DMS53 (cell line): ENCODE measurements around the gene FBXL16.

ENCODE experiments used
- DNase-seq: peaks from one replicate; lab custom pipeline; 2025; lab: John Stamatoyannopoulos, UW

The FBXL16 gene

DNA sequence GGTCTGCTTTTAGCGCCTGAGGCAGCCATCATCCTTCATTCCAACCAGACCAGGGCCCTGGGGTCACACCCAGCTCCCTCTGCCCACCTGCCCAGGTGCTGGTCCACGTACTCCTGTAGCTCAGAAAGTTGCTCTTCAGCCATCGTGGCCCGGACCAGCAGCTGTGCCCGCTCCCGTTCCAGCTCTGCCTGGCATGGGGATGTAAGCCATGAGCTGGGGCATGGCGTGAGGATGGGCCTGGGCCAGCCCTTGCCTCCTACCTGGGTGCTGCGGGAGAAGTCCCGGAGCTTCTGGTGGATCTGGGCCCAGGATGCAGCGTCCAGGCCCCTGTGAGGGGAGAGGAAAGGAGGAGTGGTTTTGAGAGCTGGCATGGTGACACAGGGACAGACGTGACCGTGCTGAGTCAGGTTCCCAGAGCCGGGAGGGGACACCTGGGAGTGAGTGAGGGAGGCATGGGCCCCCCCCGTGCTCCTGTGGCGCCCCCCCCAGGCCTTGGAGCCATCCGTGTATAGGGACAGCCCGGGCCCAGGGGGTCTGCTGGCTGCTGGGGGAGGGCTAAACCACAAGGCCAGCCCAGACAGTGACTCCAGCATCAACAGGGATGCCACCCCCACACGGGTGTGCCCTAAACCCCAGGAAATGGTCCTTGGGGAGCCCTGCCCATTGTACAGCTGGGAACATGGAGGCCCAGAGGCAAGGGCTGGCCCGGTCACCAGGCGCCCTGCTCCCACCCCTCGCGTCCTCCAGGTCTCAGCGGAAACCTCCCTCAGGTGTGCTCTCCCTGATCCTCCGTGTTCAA is 17.4 kb upstream of the FBXL16 start:
- DNase-seq = no peak

DNA sequence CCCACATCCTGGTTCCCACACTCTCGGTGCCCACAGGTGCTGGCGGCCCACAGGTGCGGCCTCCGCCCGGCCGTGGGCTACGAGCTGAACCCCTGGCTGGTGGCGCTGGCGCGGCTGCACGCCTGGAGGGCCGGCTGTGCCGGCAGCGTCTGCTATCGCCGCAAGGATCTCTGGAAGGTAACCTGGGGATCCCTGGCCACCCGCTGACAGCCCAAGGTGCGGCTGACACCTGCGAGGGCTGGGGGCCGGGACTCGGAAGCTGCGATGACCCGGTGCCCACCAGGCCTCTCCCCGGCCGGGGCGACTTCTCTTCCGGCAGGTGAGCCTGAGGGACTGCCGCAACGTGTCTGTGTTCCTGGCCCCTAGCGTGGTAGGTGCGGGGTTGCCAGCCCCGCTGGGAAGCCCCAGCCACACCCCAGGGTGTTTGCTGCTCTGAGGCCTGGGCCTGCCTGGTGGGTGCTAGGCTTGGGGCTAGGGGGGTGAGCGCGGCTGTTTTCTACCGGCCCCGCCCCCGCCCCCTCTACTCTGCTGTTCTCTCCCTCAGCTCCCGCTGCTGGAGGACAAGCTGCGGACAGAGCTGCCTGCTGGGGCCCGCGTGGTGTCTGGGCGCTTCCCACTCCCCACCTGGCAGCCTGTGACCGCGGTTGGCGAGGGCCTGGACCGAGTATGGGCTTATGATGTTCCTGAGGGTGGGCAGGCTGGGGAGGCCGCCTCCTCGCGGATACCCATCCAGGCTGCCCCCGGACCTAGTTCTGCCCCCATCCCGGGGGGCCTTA is 16.4 kb upstream of the FBXL16 start:
- no peak for DNase-seq

DNA sequence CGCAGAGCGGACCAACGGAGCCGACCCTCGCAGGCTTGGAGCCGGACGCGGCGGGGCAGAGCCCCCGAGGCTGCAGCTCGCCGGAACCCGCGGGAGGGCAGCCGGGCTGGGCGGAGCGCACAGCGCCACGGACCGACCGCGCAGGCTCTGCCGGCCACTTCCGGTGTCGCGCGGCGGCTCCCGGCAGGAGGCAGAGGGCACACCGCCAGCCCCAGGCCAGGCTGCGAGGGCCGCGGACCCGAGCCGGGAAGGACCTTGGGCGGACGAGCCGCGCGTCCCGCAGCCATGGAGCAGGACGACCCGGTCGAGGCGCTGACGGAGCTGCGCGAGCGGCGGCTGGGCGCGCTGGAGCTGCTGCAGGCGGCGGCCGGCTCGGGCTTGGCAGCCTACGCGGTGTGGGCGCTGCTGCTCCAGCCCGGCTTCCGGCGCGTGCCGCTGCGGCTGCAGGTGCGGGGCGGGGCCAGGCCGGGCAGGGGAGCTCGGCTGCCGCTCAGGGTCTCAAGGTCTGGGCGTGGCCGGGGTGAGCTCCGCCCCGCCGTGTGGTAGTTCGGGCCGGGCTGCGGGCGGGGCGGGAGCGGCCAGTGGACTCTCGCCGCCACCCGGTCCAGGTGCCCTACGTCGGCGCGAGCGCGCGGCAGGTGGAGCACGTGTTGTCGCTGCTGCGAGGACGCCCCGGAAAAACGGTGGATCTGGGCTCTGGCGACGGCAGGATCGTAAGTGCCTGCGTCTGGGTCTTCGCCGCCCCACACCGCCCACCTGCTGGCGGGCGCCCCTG is 15.6 kb upstream of the FBXL16 start, which contains the start of gene ANTKMT:
Gene ANTKMT, plus strand, starts transcription at position 157 of the 775 bp plus-strand sequence. Its CDS starts 129 bp downstream, at position 286.
- DNase-seq = peak; percentile 93

DNA sequence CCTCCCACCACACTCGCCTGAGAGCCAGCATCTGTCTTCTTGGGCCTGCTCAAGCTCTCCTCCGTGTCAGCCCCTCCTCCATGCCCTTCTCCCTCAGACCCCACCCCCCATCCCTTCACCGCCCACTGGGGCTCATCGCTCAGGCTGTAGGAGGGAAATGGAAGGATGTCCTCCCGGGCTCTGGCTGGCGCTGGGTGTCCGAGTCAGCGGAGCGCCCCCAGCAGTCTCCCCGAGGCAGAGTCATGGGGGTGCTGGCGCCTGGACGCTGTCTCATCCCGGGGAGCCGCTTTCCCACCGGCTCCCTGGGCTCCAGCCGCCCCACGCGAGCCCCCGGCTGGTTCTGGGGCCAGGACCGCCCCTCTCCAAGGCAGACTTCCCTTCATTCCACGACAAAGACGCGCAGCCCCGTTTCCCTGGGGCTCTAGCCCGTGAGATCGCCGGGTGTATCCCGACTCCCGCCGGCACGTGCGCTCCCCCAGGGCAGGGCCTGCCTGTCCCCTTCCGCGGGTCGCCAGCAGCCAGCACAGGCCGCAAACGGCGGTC is 14.9 kb upstream of the FBXL16 start:
- DNase-seq = peak; percentile 87

DNA sequence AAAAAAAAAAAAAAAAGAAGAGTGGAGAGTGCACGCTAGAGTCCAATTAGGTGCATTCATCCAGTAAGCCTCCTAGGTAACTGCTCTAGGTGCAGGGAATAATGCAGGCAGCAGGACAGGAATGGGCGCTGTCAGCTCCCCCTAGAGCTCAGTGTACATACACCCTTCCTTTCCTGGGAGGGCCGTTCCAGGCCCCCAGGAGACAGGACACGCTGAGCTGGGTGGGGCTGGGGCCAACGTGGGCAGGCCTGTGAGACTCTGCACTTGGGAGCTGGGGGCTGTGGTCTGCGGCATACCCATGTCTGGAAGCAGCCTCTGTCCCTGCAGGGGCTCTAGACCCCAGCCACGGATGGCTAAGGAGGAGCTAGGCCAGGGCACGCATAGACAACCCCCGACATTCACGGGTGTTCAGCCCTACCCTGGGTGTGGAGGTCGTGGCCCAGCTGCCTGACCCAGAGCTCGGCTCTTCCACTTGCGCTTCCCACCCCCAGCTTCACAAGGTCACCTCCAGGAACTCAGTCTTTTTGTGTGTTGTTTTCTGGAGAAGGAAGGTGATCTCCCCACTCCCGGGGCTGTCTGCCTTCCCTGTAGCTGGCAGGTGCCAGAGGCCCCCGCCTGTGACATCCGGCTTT is 14.3 kb upstream of the FBXL16 start:
- peak; percentile 82 for DNase-seq

DNA sequence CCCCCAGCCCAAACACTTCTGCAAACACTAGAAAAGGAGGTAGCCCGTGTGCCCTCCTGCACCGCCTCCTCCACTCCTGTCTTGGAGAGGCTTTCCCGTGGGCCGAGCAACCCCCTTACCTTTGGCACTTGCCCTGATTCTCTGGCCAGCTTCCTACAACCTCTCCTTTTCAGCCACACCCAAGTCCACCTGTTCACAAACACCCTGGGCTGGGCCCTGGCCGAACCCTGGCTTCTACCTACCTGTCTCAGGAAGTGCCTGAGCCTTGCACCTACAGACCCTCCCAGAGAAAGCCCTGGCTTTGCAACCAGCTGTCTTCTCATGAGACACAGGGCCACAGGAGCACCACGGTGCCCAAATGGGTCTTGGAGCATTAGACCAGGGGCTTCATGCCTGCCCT is 13.3 kb upstream of the FBXL16 start:
- no peak for DNase-seq

DNA sequence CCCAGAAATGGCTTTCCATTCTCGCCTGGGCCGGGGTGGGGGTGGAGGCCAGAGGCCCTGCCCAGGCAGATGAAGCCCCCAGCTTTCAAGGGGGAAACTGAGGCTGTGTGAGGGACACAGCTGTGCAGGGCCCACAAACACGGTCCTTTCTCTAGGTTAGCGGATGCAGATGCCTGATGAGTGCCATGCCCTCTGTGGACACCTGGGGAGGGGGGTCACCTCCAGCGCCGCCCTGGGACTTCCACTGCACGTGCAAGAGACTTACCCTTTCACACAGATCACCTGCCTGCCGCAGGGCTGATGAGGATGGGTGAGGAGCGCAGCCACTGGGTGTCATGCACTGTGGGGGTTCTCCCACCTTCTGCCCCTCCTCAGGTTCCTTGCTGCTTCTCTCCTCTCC is 12.8 kb upstream of the FBXL16 start:
- no peak for DNase-seq

DNA sequence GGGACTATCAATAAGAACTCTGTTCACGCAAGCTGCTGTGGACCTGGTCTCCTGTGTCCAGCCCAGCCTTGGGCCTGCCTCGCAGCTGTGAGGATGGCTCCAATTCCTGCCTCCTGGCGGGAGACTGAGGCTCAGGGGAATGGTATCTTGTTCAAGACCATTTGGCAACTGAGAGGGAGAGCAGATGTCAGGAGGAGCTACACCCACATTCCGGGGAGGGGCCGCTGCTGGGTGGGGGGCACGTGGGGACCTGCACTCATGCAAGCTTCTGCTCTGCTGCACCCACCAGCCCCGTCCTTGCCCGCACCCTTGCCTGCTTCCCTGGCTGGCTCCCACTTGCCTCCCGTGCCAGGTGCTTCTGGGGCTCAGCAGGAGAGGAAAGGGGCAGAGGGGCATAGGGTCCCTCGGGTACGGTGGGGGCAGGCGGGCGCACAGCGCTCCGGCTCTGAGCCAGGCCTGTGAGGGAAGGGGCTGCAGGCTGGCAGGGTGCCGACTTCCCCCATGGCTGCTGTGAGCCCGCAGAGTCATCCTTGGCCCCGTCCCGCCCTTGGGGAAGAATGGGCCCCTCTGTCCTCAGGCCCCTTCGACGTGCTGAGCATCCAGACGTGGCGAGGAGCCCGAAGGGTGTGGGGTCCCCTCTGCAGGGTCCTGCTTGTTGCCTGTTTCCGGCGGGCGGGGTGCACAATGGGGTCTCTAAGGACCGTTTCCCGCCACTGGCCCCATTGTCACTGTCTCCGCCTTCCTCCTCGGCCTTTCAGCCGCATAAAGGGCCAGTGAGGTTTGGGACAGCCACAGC is 12.0 kb upstream of the FBXL16 start:
- no peak for DNase-seq

DNA sequence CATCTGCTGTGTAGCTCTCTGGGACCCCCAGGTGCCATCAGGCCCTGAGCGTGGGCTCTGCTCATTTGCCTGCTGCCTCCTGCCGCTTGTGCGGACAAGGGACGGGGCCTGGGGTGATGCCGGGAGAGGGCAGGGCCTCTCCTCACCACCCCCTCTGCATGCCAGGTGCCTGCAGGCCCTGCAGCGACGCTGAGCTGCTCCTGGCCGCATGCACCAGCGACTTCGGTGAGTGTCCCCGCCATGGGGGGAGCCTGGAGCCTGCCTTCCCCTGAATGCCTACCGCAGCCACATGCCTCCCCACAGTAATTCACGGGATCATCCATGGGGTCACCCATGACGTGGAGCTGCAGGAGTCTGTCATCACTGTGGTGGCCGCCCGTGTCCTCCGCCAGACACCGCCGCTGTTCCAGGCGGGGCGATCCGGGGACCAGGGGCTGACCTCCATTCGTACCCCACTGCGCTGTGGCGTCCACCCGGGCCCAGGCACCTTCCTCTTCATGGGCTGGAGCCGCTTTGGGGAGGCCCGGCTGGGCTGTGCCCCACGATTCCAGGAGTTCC is 11.2 kb upstream of the FBXL16 start:
- no peak for DNase-seq

DNA sequence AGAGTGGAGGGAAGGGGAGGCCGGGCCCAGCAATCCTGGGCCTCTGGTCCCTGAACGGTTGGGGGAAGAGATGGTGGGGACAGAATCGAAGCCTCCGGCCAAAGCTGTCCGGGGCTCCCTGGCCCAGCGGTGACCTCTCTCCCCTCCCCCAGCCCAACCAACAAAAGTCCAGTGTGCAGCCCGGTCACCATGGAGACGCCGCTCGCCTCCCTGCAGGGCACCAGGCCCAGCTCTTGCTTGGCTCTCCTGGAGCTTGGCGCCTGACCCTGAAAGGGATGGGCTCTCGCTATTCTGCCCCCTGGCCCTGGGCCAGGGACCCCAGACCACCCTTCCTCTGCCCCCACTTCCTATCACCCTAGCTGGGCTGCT is 10.6 kb upstream of the FBXL16 start:
- peak; percentile 74 for DNase-seq

DNA sequence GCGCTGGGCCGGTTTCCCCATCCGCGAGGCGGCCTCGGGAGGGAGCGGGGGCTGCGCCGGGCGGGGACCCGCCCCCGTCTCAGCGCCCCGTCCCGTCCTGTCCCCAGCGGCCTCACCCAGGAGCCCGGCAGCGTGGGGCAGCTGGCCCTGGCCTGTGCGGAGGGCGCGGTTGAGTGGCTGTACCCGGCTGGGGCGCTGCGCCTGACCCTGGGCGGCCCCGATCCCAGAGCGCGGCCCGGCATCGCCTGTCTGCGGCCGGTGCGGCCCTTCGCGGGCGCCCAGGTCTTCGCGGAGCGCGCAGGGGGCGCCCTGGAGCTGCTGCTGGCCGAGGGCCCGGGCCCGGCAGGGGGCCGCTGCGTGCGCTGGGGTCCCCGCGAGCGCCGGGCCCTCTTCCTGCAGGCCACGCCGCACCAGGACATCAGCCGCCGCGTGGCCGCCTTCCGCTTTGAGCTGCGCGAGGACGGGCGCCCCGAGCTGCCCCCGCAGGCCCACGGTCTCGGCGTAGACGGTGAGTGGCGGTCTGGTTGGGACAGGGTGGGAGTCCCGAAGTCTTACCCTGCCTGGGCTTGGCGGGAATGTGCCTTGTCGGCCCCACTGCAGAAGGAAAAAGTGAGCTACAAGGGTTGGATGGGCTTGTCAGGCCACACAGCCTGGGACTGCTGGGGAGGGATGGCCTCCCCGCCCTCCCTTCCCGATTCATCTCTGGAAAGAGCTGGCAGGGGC is 10.0 kb upstream of the FBXL16 start:
- DNase-seq = peak; percentile 74

DNA sequence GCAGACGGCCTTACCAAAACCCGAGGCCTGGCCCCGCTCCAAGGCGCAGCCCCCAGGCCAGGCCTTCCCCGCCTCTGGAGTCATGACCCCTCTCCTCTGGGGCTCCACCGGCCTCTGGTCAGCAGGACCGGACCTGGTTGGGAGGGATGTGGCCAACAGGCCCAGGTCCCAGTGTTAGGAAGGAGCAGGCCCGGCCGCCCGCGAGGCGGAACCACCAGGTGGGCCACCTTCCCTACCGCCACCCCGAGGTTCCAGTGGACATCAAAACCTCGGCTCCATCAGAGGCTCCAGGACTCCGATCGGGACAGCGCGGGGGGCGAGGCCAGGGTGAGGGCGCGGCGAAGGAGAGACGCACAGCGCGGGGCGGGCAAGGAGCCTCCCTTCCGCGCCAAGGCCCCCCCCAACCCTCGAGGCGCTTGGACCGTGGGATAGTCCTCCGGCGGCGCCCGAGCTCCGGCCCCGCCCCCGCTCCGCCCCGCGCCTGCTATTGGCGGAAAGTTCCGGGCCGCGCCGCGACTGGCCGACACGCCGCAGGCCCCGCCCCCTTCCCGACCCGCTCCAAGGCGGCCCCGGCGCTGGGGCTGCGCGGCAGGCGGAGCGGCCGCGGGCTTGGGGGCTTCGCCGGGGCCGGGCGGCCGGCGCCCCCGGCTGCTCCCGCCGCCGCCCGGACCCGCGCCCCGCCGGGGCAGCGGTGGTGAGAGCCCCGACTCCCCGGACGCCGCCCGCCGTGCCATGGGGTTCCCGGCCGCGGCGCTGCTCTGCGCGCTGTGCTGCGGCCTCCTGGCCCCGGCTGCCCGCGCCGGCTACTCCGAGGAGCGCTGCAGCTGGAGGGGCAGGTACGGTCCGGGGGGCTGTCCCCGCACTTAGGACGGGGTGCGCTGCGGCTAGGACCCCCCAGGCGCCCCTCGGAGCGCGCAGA is 9.2 kb upstream of the FBXL16 start, which contains the start of gene METRN:
Gene METRN, plus strand, starts transcription at position 561 of the 919 bp plus-strand sequence. Its CDS starts 172 bp downstream, at position 733.
- peak; percentile 90 for DNase-seq

DNA sequence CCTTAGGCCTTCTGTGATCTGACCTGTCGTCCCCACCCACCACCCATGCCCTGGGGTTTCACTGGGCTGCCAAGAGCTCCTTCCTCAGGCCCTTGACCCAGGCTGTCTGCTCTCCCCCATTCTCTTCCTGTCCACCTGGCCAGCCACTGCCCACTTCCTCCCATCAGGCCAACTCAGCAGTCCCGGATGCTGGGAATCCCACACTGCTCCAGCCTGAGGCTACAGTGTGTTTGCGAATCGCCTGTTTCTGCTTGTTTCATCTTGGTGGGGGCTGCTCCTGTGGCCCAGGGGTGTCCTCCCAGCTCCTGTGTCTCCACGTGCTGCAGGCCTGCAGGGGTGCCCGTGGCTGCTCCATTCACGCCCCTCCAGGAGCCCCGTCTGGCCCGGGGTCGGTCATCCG is 8.5 kb upstream of the FBXL16 start:
- DNase-seq = no peak

DNA sequence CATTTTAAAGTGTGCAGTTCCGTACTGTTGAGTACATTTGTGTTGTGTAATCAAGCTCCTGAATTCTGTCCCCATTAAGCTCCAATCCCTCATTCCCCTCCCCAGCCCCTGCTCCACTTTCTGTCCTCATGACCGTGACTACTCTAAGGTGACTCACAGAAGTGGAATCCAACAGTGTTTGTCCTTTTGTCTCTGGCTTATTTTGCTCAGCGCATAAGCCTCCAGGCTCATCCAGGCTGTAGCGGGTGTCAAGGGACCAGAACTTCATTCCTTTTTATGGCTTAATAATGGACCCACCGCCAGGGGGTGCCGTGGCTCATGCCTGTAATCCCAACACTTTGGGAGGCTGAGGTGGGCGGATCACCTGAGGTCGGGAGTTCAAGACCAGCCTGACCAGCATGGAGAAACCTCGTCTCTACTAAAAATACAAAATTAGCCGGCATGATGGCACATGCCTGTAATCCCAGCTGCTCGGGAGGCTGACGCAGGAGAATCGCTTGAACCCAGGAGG is 7.2 kb upstream of the FBXL16 start:
- DNase-seq = peak; percentile 88

DNA sequence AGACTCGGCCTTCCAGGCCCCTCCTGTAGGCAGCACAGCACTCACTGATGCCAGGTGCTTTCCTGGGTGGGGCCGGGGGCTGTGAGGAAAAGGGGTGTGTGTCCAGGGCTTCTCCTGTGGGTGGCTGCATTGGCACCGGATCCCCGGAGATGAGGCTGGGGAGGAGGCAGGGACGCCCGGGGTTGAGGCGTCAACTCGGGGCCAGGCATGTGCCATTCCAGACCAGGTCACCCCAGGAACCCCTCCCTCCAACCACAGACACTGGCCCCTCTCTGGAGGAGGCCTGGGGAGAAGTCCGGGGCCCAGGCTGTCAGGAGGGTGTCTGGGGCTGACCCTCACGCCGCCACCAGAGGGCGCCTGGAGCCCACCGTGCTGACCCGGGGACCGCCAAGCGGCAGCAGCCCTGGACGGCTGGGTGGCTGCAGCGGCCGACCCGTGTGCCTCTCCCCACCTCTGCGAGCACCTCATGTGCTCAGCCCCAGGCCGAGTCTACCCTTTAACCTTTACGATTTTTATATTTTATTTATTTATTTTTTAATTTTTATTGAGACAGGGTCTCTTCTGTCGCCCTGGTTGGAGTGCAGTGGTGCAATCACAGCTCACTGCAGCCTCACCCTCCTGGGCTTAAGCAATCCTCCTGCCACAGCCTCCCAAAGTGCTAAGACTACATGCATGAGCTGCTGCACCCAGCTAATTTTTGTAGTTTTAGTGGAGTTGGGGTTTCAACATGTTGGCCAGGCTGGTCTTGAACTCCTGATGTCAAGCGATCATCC is 6.1 kb upstream of the FBXL16 start:
- peak; percentile 80 for DNase-seq

DNA sequence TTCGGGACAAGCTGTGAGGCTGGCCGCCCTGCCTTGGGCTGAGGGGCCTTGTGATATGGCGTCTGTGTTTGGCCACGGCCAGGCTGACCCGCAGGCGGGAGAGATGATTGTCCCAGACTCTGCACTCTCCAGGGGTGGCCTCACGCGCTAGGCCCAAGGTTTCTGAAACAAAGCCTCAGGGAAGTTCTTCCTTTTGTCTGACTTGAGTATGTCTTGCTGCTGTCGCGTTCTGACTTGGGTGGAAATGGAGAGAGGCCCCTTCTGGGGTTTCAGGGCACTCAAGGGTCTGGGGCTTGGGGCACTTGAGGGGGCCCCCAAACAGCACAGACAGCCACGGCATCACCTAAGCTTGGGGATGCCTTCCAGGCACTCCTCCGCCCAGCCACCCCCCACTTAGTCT is 5.5 kb upstream of the FBXL16 start:
- DNase-seq = no peak

DNA sequence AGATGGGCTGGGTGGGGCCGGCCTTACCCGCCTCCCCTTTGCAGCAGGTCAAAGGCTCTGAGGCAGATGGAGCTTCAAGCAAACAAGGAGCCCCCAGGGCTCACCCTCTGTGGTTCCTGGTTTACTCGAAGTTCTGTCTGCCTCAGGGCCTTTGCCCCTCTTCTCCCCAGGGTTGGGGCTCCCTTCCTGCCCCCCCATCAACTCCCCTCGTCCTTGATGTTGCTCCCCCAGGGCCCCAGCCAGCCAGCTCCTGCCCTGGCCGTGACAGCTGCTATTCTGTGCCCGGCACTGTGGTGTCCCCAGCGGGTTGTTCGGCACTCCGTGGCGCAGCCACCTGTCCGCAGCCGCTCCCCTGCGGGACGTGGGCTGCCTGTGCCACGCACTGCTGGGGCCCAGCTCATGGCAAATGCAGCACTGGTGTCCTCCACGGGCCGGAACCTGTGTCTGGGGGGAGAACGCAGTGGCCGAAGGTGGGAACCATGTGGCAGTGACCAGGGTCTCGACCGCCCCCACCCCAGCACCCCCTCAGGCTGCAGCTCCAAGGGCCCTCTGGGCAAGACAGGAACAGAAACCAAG is 5.0 kb upstream of the FBXL16 start:
- no peak for DNase-seq
